Testis (tissue), 3 donors: ENCODE measurements around the gene ARID1A. TPM values are rescaled to one million over a fixed set of nuclear protein-coding genes. Genes with fewer than 3 reads are reported as not detected.

Source experiments
- DNase-seq: peaks from one replicate; pipeline ENCODE4 v3.0.0-alpha.2; 2019
- H3K27ac ChIP-seq, 2 donors: fragments of 200-600 bp; sonication (generic); one replicate each; pipeline ENCODE4 v1.5.1; 2019
- H3K27me3 ChIP-seq: fragments of 200-600 bp; sonication (generic); one replicate; pipeline ENCODE4 v1.5.1; 2019
- H3K36me3 ChIP-seq: fragments of 200-600 bp; sonication (generic); one replicate; pipeline ENCODE4 v1.5.1; 2017; ENCODE audit warnings: low read depth; ENCODE audit errors: missing control alignments
- H3K4me1 ChIP-seq: fragments of 200-600 bp; sonication (generic); one replicate; pipeline ENCODE4 v1.5.1; 2019
- H3K4me3 ChIP-seq, 2 donors: fragments of 200-600 bp; sonication (generic); one replicate each; pipeline ENCODE4 v1.5.1; 2017 to 2019
- H3K9me3 ChIP-seq: fragments of 200-600 bp; sonication (generic); one replicate; pipeline ENCODE4 v1.5.1; 2017
- CTCF ChIP-seq, 3 experiments: fragments of 450-650 bp in 2 of 3; fragments of 200-600 bp in 1 of 3; sonication (generic) in 1 of 3; IDR thresholded peaks; one replicate each; pipeline ENCODE4 v1.5.1; 2016 to 2019; ENCODE audit warnings: antibody characterized with exemption in 3 of 3, mild to moderate bottlenecking in 2 of 3, moderate library complexity in 1 of 3
- POLR2A ChIP-seq: fragments of 450-650 bp; IDR thresholded peaks from one replicate; pipeline ENCODE4 v1.6.1; 2017; ENCODE audit warnings: antibody characterized with exemption, mild to moderate bottlenecking, moderate library complexity
- WGBS, 2 donors: methylation state at CpG; one replicate each; pipeline ENCODE4 v1.1.5; 2018; 5-methylcytosine and 5-hydroxymethylcytosine counted together
- intact Hi-C: fragments of 100-400 bp; cut with DNase I; formaldehyde crosslinking; loops from one replicate; pipeline ENCODE4 v1.15.1; 2023; ENCODE audit warnings: low total_unique reads
- polyA plus RNA-seq: library from polyadenylated mRNA; stranded (reverse); fragments of 350-450 nt; fragmentation: Illumina TruSeq; extraction: RNeasy Lipid Tissue Mini Kit (QIAGEN cat#74804); gene quantifications from one replicate; pipeline ENCODE4 v1.2.3, GENCODE V29; 2014; ENCODE audit warnings: low read depth, low replicate concordance; ENCODE audit not compliant: insufficient read depth
- total RNA-seq, 2 donors: library from RNA; depleted of rRNA; stranded (reverse); fragments of >200 nt; gene quantifications; one replicate each; pipeline ENCODE4 v1.2.3, GENCODE V29; 2016

ARID1A gene
- total and polyA plus RNA-seq, 3 donors from 2014 or later: 53.7 to 119 (median 106) TPM

GRCh38 chr1:26677306-26678115 is 18.3 kb upstream of the ARID1A start:
- peak; percentile 86 for DNase-seq
- no peak overlapping the region for H3K27ac ChIP-seq
- 17 to 34% methylated on average over 9 of the region's 9 CpGs for WGBS, 2 donors
- TF ChIP-seq CTCF (IDR thresholded peaks at IDR 0.05) (peak in 2 of 3 experiments; percentile 50), POLR2A (no peak)
- intact Hi-C loops: no loop called here
- no peaks in the 10 kb centered on the region for H3K27me3 ChIP-seq
- no peaks in the 10 kb centered on the region for H3K36me3 ChIP-seq
- H3K4me1 ChIP-seq: peaks cover 13% of the 10 kb centered on the region
- H3K9me3 ChIP-seq: no peaks in the 10 kb centered on the region
- H3K4me3 ChIP-seq: no peak overlapping the region

- Histone ChIP-seq H3K4me3 (no peak overlapping the region), H3K4me1 (no peaks in the 10 kb centered on the region), H3K27ac (no peak overlapping the region), H3K27me3 (no peaks in the 10 kb centered on the region), H3K9me3 (no peaks in the 10 kb centered on the region), H3K36me3 (no peaks in the 10 kb centered on the region)
- 80 to 90% methylated on average over 4 of the region's 4 CpGs for WGBS, 2 donors
- TF ChIP-seq POLR2A (no peak), CTCF (IDR thresholded peaks at IDR 0.05) (no peak)
- no peak for DNase-seq
- intact Hi-C loops: no loop called here
Measured at GRCh38 chr1:26684763-26685508, 10.9 kb upstream of the ARID1A start.

GRCh38 chr1:26686795-26687194 is 9.0 kb upstream of the ARID1A start:
- no peak overlapping the region for H3K27ac ChIP-seq
- H3K4me1 ChIP-seq: peaks cover 6% of the 10 kb centered on the region
- DNase-seq: no peak
- intact Hi-C loops: no loop called here
- H3K4me3 ChIP-seq: no peak overlapping the region
- no peaks in the 10 kb centered on the region for H3K27me3 ChIP-seq
- TF ChIP-seq POLR2A: no peak
- no peak for TF ChIP-seq CTCF (IDR thresholded peaks at IDR 0.05)
- H3K9me3 ChIP-seq: no peaks in the 10 kb centered on the region
- 20 to 35% methylated on average over 1 of the region's 1 CpG for whole genome bisulfite sequencing, 2 donors
- H3K36me3 ChIP-seq: no peaks in the 10 kb centered on the region

- 91 to 95% methylated on average over 7 to 9 of the region's 9 CpGs for WGBS, 2 donors
Measured at GRCh38 chr1:26689504-26689903, 6.3 kb upstream of the ARID1A start.

More at GRCh38 chr1:26689504-26689903, 6.3 kb upstream of the ARID1A start:
- Histone ChIP-seq H3K4me3 (no peak overlapping the region), H3K27me3 (no peaks in the 10 kb centered on the region), H3K4me1 (peaks cover 21% of the 10 kb centered on the region), H3K36me3 (no peaks in the 10 kb centered on the region), H3K9me3 (no peaks in the 10 kb centered on the region), H3K27ac (no peak overlapping the region)
- intact Hi-C loops: no loop called here
- TF ChIP-seq CTCF (IDR thresholded peaks at IDR 0.05) (no peak), POLR2A (no peak)
- DNase-seq: no peak
